GM12864 (cell line): ENCODE data around the gene SNU13.
"Not testable (repeated sequence)": the region's sequence is repeated elsewhere in the genome, so short reads cannot be mapped to it uniquely, and the experiment has no call there.

ENCODE experiments used
- DNase-seq: peaks from one replicate; pipeline ENCODE4 v3.0.0-alpha.2; 2011; ENCODE audit warnings: low read depth
- H3K4me3 ChIP-seq: 2 replicates; pipeline ENCODE4 v1.5.1; 2011; ENCODE audit warnings: mild to moderate bottlenecking, low read depth, low read length, control low read depth
- CTCF ChIP-seq: IDR thresholded peaks from 2 replicates; pipeline ENCODE4 v1.5.1; 2011; ENCODE audit warnings: low read depth, mild to moderate bottlenecking, moderate library complexity, low read length, control low read depth, inconsistent platforms; ENCODE audit errors: missing control alignments

SNU13 gene

GRCh38 chr22:41688365-41689211 is at the start of gene SNU13:
Gene SNU13, minus strand, starts transcription at chr22:41688867. Its CDS starts 71 bp downstream, at chr22:41688796.
- peak within 1 kb of the TSS; percentile 98 for H3K4me3 ChIP-seq
- TF ChIP-seq CTCF = no peak
- peak; percentile 79 for DNase-seq

GRCh38 chr22:41733241-41733640 is 44.6 kb upstream of the SNU13 start:
- DNase-seq, H3K4me3 ChIP-seq: not testable (repeated sequence)

GRCh38 chr22:41732096-41732772 is 43.6 kb upstream of the SNU13 start:
- no peak for TF ChIP-seq CTCF
- no peak for DNase-seq
- H3K4me3 ChIP-seq = no peak overlapping the region

GRCh38 chr22:41731609-41732008 is 42.9 kb upstream of the SNU13 start:
- no peak for TF ChIP-seq CTCF
- DNase-seq = no peak
- H3K4me3 ChIP-seq = no peak overlapping the region

- no peak for TF ChIP-seq CTCF
- H3K4me3 ChIP-seq = no peak overlapping the region
- no peak for DNase-seq
Observed at GRCh38 chr22:41725510-41726110, 36.9 kb upstream of the SNU13 start.

- TF ChIP-seq CTCF = no peak
- H3K4me3 ChIP-seq = no peak overlapping the region
- DNase-seq = no peak
Observed at GRCh38 chr22:41722496-41722895, 33.8 kb upstream of the SNU13 start.

- no peak overlapping the region for H3K4me3 ChIP-seq
- no peak for TF ChIP-seq CTCF
- DNase-seq = no peak
Observed at GRCh38 chr22:41713004-41713403, 24.3 kb upstream of the SNU13 start.
